Measurements from ENCODE around the gene CIDEC. TPM values are rescaled to one million over a fixed set of nuclear protein-coding genes. Genes with fewer than 3 reads are reported as not detected.

Gene CIDEC
- total and polyA plus RNA-seq, 9 of the 15 experiments (the other 6 are each of a cell fraction or from before 2014, with no cell fraction given), result not detected

DNA sequence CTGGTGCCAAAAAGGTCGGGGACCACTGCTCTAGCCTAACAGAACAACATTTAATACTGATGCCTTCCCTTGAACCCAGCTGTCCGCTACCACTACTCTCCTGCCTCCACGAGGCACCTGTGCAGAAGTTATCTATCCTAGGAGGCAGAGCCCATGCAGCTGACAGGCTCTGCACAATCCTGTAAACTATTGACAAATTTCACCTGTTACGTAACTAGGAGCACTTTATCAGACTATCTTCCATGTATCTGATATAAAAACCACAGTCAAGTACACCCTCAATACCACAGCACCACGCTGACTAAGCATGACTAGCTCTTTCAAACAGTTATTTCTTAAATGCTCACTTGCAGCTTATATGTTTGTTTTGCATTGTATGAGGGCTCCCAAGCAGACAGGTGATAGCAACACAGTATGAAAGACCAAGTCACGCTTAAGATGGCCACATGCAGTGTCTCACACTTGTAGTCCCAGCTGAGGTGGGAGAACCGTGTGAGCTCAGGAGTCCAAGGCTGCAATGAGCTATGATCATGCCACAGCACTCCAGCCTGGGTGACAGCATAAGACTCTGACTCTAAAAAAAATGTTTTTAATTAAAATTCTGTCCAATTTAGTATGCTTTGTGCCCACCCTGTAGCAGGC lies 32.4 kb upstream of the CIDEC start (continued):
- TF ChIP-seq, protein P1, sequence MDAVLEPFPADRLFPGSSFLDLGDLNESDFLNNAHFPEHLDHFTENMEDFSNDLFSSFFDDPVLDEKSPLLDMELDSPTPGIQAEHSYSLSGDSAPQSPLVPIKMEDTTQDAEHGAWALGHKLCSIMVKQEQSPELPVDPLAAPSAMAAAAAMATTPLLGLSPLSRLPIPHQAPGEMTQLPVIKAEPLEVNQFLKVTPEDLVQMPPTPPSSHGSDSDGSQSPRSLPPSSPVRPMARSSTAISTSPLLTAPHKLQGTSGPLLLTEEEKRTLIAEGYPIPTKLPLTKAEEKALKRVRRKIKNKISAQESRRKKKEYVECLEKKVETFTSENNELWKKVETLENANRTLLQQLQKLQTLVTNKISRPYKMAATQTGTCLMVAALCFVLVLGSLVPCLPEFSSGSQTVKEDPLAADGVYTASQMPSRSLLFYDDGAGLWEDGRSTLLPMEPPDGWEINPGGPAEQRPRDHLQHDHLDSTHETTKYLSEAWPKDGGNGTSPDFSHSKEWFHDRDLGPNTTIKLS (IDR thresholded peaks at IDR 0.05; ENCODE audit: borderline replicate concordance, low read depth), result no peak
- TF ChIP-seq, protein P2, sequence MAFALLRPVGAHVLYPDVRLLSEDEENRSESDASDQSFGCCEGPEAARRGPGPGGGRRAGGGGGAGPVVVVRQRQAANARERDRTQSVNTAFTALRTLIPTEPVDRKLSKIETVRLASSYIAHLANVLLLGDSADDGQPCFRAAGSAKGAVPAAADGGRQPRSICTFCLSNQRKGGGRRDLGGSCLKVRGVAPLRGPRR (CRISPR knock-in tag; IDR thresholded peaks at IDR 0.05), result no peak
- TF ChIP-seq BDP1 (IDR thresholded peaks at IDR 0.05; ENCODE audit: insufficient read depth, insufficient read length) (no peak), JUNB (CRISPR knock-in tag; conservative IDR thresholded peaks at IDR 0.05) (no peak), CREM (IDR thresholded peaks at IDR 0.05; ENCODE audit: low read depth) (peak; percentile 38), ZNF239 (CRISPR knock-in tag; IDR thresholded peaks at IDR 0.05) (no peak), ZKSCAN3 (CRISPR knock-in tag; IDR thresholded peaks at IDR 0.05) (no peak), ARID1B (IDR thresholded peaks at IDR 0.05) (peak; percentile 77), YBX1 (IDR thresholded peaks at IDR 0.05) (no peak), NRF1 (conservative IDR thresholded peaks at IDR 0.05 in 1 of 2, IDR thresholded peaks at IDR 0.05 in 1 of 2) (no peak), MCM7 (IDR thresholded peaks at IDR 0.05) (no peak), NFATC3 (IDR thresholded peaks at IDR 0.05) (no peak), MCM2 (IDR thresholded peaks at IDR 0.05; ENCODE audit: low read depth) (no peak), STAT5B (CRISPR knock-in tag; IDR thresholded peaks at IDR 0.05) (no peak), MAZ (CRISPR knock-in tag; conservative IDR thresholded peaks at IDR 0.05 in 1 of 2, IDR thresholded peaks at IDR 0.05 in 1 of 2) (no peak), CTBP1 (IDR thresholded peaks at IDR 0.05; ENCODE audit: borderline replicate concordance) (peak; percentile 54; the same call in 1 of the 2 replicates), MTA2 (IDR thresholded peaks at IDR 0.05; ENCODE audit: low read depth) (no peak), MEF2D (tag; conservative IDR thresholded peaks at IDR 0.05; ENCODE audit: low read depth) (0 out of 2 replicates have a peak, but pooled peaks have one; percentile 20), PURB (CRISPR knock-in tag; IDR thresholded peaks at IDR 0.05; ENCODE audit: low read depth) (no peak)
- TF ChIP-seq, protein P3, sequence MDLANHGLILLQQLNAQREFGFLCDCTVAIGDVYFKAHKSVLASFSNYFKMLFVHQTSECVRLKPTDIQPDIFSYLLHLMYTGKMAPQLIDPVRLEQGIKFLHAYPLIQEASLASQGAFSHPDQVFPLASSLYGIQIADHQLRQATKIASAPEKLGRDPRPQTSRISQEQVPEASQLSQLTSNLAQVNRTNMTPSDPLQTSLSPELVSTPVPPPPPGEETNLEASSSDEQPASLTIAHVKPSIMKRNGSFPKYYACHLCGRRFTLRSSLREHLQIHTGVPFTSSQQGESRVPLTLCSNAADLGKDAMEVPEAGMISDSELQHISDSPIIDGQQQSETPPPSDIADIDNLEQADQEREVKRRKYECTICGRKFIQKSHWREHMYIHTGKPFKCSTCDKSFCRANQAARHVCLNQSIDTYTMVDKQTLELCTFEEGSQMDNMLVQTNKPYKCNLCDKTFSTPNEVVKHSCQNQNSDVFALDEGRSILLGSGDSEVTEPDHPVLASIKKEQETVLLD (IDR thresholded peaks at IDR 0.05), result no peak
- TF ChIP-seq, protein P4, sequence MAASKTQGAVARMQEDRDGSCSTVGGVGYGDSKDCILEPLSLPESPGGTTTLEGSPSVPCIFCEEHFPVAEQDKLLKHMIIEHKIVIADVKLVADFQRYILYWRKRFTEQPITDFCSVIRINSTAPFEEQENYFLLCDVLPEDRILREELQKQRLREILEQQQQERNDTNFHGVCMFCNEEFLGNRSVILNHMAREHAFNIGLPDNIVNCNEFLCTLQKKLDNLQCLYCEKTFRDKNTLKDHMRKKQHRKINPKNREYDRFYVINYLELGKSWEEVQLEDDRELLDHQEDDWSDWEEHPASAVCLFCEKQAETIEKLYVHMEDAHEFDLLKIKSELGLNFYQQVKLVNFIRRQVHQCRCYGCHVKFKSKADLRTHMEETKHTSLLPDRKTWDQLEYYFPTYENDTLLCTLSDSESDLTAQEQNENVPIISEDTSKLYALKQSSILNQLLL (CRISPR knock-in tag; IDR thresholded peaks at IDR 0.05; ENCODE audit: borderline replicate concordance), result no peak
